ENCODE data around the gene AMPH.
"Not testable (repeated sequence)": the region's sequence is repeated elsewhere in the genome, so short reads cannot be mapped to it uniquely, and the experiment has no call there.

The AMPH gene

DNA sequence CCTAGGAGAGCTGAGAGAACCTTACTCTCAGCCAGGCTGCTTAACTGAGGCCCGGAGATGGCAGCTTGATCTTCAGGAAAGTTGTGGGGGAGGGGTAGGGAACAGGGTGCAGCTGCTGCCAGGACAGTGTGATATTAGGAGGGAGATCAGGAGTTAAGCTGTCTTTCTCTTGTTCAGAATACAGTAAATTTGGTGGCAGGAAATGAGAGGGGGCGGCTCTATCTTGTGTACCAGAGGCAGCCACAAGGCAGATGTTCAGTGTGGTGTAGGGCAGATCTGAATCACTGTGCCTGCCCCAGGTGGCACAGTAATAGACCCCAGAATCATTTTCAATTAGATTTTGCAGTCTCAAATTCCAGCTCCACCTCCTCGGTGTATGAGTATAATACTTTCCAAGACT is 286.4 kb downstream of the AMPH start:
- not testable (repeated sequence) for DNase-seq

DNA sequence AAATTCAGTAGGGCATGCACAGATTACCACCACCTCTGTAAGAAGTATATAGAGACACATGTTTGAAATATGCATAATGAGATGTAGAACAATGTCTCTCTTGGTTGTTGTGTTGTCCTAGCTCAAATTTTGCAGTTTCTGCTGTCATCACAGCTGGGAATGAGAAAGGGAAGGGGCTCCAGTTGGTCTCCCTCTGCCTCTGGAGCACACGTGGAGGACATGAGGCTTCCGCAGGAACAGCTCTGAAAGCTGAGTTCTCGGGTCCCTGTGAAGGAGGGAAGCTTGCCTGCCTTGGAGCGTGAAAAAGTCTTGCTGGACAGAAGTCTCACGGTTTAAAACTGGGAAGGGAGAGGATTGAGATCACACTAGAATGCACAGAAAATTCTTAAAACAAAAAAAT is 289.0 kb downstream of the AMPH start:
- DNase-seq, result not testable (repeated sequence)

- not testable (repeated sequence) for DNase-seq
Measured at GRCh38 chr7:38341172-38341705, 289.9 kb downstream of the AMPH start.

DNA sequence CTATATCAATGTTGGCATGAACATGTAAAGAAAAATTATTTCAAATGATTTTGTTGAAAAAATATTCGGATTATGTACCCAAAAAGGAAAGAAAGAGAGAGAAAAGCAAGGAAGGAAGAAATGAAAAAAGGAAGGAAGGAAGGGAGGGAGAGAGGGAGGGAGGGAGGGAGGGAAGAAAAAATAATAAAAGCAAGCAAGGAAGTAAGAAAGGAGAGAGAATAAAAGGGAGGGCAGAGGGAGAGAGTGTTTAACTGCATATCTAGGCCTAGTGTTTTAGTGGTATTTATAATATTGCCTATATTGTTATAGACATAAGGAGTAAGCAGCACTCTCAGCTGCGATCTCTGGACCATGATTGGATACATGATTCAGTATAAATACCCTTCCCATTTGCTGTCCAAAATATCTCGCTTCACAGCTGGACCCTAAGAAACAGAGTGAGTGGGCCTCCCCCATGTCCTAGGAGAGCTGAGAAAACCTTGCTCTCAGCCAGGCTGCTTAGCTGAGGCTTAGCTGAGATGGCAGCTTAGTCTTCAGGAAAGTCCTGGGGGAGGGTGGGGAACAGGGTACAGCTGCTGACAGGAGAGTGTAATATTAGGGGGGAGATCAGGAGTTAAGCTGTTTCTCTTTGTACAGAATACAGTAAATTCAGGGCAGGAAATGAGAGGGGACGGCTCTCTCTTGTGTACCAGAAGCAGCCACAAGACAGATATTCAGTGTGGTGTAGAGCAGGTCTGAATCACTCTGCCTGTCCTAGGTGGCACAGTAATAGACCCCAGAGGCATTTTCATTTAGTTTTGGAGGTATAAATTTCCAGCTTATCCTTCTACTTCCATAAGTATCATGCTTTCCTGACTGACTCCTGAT is 291.0 kb downstream of the AMPH start:
- DNase-seq, result no peak

DNA sequence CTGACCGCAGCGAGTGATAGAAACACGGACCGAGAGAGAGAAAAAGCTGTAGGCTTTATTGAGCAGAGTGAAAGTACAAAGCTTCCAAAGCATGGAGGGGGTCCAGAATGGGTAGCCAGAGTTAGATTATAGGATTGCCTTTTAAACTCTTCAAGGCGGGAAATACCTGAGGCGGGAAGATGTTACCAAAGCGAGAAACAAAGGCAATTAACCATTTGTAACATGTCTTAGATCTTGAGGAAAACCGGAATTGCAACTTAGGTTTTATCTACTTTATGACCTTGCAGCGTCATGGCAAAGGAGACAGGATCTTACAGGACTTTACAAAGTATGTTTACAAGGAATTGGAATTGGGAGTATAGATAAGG is 295.0 kb downstream of the AMPH start:
- not testable (repeated sequence) for DNase-seq

GRCh38 chr7:38335492-38336147 is 295.6 kb downstream of the AMPH start:
- DNase-seq, result peak; percentile 78

DNA sequence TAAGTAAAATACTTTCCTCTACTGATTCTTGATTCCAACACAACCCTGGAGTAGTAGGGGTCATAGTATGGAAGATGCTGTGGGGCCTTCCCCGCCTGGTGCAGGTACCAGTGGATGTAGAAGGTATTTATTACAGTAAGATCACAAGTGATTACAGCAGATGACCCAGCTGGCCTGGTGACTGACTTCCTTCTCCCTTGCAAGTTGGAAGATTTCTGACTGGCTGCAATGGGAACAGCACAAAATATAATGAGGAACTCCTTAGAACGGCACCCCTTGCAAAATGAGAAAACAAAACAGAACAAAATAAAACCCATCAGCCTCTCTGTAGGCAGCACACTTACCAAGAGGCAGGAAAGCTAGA is 296.1 kb downstream of the AMPH start:
- no peak for DNase-seq

GRCh38 chr7:38334163-38334562 is 297.0 kb downstream of the AMPH start:
- no peak for DNase-seq

Data from activated CD8-positive, alpha-beta memory T cell treated with anti-CD3 and anti-CD28 coated beads, Interleukin-2, amount 50 U/mL, for 4 hours (primary cell).